ENCODE measurements around the gene ADAMTS14.

GRCh38 chr10:70695241-70696030 lies 23.1 kb downstream of the ADAMTS14 start:
- no peak for TF ChIP-seq CTCF (conservative IDR thresholded peaks at IDR 0.05; ENCODE audit: low read length)
- no peak for TF ChIP-seq EZH2phosphoT487 (IDR thresholded peaks at IDR 0.05; ENCODE audit: borderline replicate concordance, low read depth, low read length)

Data from OCI-LY7 (cell line).